Fibroblast of pulmonary artery (primary cell): ENCODE data around the gene CALCOCO1.
A peak's percentile ranks its signal among the peaks of the same experiment; 100 is the strongest.

ENCODE experiments used
- DNase-seq: peaks from one replicate; pipeline ENCODE4 v3.0.0-alpha.2; 2010; ENCODE audit warnings: low read depth
- H3K4me3 ChIP-seq: replicated peaks from 2 replicates; pipeline ENCODE4 v1.5.1; 2011; ENCODE audit warnings: low read depth, mild to moderate bottlenecking, control low read depth, low read length, moderate library complexity
- TF ChIP-seq, protein P1 (sequence below): IDR thresholded peaks from 2 replicates; pipeline ENCODE4 v1.5.1; 2011; ENCODE audit warnings: mild to moderate bottlenecking, control low read depth, low read length, inconsistent platforms; ENCODE audit errors: missing control alignments

The CALCOCO1 gene, protein sequence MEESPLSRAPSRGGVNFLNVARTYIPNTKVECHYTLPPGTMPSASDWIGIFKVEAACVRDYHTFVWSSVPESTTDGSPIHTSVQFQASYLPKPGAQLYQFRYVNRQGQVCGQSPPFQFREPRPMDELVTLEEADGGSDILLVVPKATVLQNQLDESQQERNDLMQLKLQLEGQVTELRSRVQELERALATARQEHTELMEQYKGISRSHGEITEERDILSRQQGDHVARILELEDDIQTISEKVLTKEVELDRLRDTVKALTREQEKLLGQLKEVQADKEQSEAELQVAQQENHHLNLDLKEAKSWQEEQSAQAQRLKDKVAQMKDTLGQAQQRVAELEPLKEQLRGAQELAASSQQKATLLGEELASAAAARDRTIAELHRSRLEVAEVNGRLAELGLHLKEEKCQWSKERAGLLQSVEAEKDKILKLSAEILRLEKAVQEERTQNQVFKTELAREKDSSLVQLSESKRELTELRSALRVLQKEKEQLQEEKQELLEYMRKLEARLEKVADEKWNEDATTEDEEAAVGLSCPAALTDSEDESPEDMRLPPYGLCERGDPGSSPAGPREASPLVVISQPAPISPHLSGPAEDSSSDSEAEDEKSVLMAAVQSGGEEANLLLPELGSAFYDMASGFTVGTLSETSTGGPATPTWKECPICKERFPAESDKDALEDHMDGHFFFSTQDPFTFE

DNA sequence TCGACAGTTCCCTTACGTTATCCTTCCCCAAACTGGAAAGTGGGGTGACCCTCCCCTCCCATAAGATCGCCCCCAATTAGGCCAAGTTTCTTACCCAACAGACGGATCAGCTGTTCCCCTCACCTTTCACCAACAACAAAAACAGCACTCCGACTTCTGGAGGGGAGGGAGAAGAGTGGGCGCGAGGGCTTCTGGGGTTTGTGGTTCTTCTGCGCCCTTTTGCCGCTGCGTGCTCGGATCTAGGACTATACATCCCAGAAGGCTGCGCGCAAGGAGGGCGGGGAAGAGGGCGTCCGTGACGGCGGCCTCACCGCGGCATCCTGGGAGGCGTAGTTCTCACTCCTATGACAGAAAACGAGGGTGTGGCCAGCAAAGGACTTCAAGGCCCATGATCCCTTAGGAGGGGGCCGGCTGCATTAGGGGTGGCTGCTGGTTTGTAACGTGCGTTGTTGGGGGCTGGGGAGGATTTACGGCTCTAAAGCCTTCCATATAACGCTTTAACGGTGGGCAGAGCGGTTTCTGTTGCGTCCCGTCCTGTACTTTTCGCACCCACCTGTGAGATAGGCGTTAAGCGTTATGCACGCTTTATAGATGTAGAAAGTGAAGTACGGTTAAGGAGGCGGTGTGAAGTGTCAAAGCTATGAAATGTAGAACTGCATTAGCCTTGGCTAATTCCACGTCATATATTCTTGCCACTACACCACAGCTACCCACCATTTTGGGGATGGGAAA, at the start of gene CALCOCO1:
Gene CALCOCO1, minus strand, starts transcription at position 143 of the 732 bp plus-strand sequence. CDS start 2,210 bp downstream, outside the sequence.
- DNase-seq, result peak; percentile 98
- TF ChIP-seq, protein P1, sequence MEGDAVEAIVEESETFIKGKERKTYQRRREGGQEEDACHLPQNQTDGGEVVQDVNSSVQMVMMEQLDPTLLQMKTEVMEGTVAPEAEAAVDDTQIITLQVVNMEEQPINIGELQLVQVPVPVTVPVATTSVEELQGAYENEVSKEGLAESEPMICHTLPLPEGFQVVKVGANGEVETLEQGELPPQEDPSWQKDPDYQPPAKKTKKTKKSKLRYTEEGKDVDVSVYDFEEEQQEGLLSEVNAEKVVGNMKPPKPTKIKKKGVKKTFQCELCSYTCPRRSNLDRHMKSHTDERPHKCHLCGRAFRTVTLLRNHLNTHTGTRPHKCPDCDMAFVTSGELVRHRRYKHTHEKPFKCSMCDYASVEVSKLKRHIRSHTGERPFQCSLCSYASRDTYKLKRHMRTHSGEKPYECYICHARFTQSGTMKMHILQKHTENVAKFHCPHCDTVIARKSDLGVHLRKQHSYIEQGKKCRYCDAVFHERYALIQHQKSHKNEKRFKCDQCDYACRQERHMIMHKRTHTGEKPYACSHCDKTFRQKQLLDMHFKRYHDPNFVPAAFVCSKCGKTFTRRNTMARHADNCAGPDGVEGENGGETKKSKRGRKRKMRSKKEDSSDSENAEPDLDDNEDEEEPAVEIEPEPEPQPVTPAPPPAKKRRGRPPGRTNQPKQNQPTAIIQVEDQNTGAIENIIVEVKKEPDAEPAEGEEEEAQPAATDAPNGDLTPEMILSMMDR, result no peak
- peak within 1 kb of the TSS; percentile 63 for H3K4me3 ChIP-seq

DNA sequence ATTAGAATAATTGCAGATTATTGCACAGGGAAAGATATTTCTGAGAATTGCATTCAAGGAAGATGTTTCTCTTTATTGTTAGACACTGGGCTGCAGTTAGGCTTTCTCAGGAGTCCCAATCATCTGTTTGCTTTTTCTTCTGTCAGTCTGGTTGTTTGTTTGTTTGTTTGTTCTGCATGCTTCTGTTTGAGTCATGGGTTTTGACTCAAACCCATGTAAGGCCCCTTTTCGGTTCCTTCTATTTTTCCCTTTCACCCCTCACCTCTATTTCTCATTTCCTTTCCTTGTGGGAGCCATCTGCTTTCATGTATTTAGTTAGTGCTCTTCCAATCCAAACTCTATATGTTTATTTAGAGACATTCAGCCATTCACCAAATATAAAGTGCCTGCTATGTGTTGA, 49.6 kb upstream of the CALCOCO1 start:
- TF ChIP-seq, protein P1, result no peak
- H3K4me3 ChIP-seq, result no peak overlapping the region
- DNase-seq, result no peak

DNA sequence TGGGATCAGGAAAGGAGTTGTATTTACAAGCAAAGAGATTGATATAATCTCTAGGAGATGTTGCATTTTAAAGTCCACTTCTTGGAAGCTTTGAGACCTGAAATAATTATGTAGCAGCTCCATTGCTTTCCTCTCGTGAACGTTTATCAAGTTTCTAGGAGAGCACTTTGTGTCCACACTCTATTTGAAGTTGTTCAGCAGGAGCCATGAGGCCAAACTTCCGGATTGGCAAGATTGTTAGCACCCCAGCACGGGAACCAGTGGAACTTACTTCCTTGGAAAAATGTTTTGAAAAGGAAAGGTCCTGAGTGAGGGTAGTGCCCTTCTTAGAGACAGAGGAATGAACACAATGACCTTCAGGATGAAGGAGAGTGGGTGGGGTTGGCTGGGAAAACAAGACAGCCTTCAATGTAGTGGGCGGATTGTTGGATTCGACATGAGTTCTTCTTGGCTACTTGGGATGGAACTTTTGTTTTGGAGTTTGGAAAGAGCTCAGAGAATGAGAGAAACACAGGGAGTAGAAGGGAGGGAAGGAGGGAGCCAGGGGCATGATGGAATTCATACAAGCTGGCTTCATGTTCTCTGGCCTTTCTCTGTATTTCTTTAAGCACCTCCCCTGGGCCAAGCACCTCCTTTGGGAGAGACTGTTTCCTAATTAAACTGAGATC, 48.4 kb upstream of the CALCOCO1 start:
- no peak for DNase-seq
- TF ChIP-seq, protein P1, result no peak
- H3K4me3 ChIP-seq, result no peak overlapping the region

DNA sequence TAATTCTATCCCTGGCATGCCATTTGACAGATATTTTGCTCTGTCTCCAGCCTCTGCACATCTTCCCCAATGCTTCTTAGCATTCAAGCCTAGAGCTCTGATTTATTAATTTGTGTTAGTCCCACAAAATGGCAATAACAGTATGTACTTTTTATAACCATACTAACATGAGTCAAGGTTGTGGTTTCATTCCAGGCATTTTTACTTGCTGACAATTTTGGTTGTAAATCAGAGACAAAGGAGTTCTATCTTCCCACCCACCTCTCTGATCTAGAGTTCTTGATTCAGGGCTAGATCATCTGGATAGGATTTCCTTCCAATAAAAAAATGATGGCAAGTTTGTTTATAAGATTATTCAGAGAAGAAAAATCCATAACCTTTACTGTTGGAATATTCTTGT, 43.0 kb upstream of the CALCOCO1 start:
- H3K4me3 ChIP-seq, result no peak overlapping the region
- peak; percentile 77 for DNase-seq
- TF ChIP-seq, protein P1, result no peak

DNA sequence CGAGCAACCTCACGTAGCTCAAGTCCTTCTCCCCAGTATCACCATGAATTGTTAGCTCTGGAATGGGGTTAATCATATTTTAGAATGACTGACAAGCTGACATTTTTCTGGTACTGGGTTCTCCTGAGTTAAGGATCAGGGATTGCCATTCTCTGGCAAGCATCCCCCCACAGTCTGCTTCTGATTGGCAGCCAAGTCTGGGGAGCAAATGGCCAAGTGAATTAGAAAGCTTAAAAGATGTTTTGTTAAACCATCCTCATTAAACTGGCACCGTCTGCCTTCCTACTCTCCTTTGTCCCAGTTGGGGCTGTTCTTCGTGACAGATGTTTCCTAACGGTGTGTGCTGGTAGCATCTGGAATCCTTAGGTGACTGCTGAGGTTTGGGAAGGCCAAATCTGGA, 41.7 kb upstream of the CALCOCO1 start:
- DNase-seq, result no peak
- H3K4me3 ChIP-seq, result no peak overlapping the region
- TF ChIP-seq, protein P1, result no peak

DNA sequence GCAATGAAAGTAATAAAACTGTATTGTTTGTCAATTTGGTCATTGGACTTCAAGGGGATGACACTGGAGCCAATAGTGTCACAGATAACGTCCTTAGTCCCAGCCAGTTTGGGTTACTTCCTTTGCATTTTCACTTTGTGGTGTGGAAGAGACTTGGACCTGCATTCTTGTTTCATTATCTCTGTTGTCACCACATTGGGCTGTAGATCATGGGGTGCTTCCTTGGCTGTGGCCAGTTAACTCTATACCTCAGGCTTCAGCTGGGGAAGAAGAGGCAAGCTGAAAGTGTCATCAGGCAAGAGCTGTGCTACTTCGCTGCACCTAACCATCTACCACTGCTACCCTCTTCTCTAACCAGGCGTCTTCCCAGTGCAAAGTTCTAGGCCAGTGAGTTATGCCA, 39.6 kb upstream of the CALCOCO1 start:
- DNase-seq, result no peak
- no peak overlapping the region for H3K4me3 ChIP-seq
- TF ChIP-seq, protein P1, result no peak
